K562 (cell line): Measurements from ENCODE around the gene PBX2. TPM values are rescaled to one million over a fixed set of nuclear protein-coding genes. Genes with fewer than 3 reads are reported as not detected.
A peak's percentile ranks its signal among the peaks of the same experiment; 100 is the strongest.

Source experiments
- BHLHE40 ChIP-seq: IDR thresholded peaks from 2 replicates; pipeline ENCODE4 v1.6.1; 2011; ENCODE audit warnings: low read length, improper control_type of control experiment
- CBX5 ChIP-seq: IDR thresholded peaks from 2 replicates; pipeline ENCODE4 v1.6.1; 2014; ENCODE audit warnings: low read depth, borderline replicate concordance
- FIP1L1 ChIP-seq: fragments of 200-400 bp; formaldehyde crosslinking; IDR thresholded peaks from 2 replicates; pipeline ENCODE4 v1.6.1; 2018; ENCODE audit warnings: mild to moderate bottlenecking, low read depth, low read length; ENCODE audit not compliant: poor library complexity, severe bottlenecking
- FOSL1 ChIP-seq: fragments of 200-800 bp; sonication (Bioruptor generic); conservative IDR thresholded peaks from 2 replicates; pipeline ENCODE4 v1.6.1; 2016; ENCODE audit warnings: missing genetic modification characterization, missing compliant biosample characterization
- PHB ChIP-seq: fragments of 250-450 bp; sonication (Bioruptor Pico); IDR thresholded peaks from 2 replicates; pipeline ENCODE4 v1.5.0; 2021
- POLR2A ChIP-seq: fragments of 450-650 bp; conservative IDR thresholded peaks from 2 replicates; pipeline ENCODE4 v1.6.1; 2016
- POLR2B ChIP-seq: fragments of 450-650 bp; IDR thresholded peaks from 2 replicates; pipeline ENCODE4 v1.6.1; 2018; ENCODE audit warnings: low read depth; ENCODE audit not compliant: partially characterized antibody
- SMARCE1 ChIP-seq: fragments of 450-650 bp; IDR thresholded peaks from 2 replicates; pipeline ENCODE4 v1.7.1; 2016; ENCODE audit warnings: mild to moderate bottlenecking
- ZBTB1 ChIP-seq: sonication (generic); formaldehyde crosslinking; IDR thresholded peaks from 2 replicates; pipeline ENCODE4 v1.8.1; 2023; ENCODE audit warnings: missing genetic modification reagents, low read depth, mild to moderate bottlenecking, borderline replicate concordance
- ZEB2 ChIP-seq: fragments of 450-650 bp; IDR thresholded peaks from 2 replicates; pipeline ENCODE4 v1.6.1; 2016
- ZFP36 ChIP-seq: fragments of 150-350 bp; IDR thresholded peaks from 2 replicates; pipeline ENCODE4 v1.6.1; 2018; ENCODE audit warnings: low read length, low read depth; ENCODE audit not compliant: partially characterized antibody
- ZNF408 ChIP-seq: fragments of 250-450 bp; sonication (Bioruptor Pico); IDR thresholded peaks from 2 replicates; pipeline ENCODE4 v1.4.0; 2020; ENCODE audit warnings: low read depth, mild to moderate bottlenecking, moderate library complexity
- polyA plus RNA-seq, 8 experiments: library from polyadenylated mRNA; depleted of rRNA in 4 of 8; stranded (reverse) in 5 of 8; unstranded in 3 of 8; fragments of >200 nt; fragmentation: Nextera tagmentation in 2 of 8; fragmentation: Illumina TruSeq in 1 of 8; extraction: Ambion mirVana in 2 of 8; extraction: Trizol in 1 of 8; gene quantifications; 2 replicates each; pipeline versions ENCODE4 v1.2.1 to v1.2.3, GENCODE V29; 2011 to 2014; ENCODE audit warnings: inconsistent platforms in 1 of 8, missing spikeins in 1 of 8
- total RNA-seq, 7 experiments: library from RNA; depleted of rRNA in 6 of 7; stranded (reverse); fragments of >200 nt in 6 of 7; fragmentation: Illumina TruSeq in 2 of 7; extraction: Trizol in 2 of 7; gene quantifications; 2 replicates each; pipeline versions ENCODE4 v1.2.1 to v1.2.3, GENCODE V29; 2011 to 2021; ENCODE audit warnings: low replicate concordance in 1 of 7
- TF ChIP-seq, protein P1 (sequence below): fragments of 250-450 bp; sonication (Bioruptor Pico); IDR thresholded peaks from 2 replicates; pipeline ENCODE4 v1.8.0; 2022; ENCODE audit warnings: moderate library complexity, mild to moderate bottlenecking, inconsistent platforms
- TF ChIP-seq, protein P2 (sequence below), 3 experiments: IDR thresholded peaks in 2 of 3; conservative IDR thresholded peaks in 1 of 3; 2 replicates each; pipeline ENCODE4 v1.5.1; 2011 to 2012; ENCODE audit warnings: low read length in 3 of 3, mild to moderate bottlenecking in 3 of 3, control low read depth in 2 of 3, improper control_type of control experiment in 1 of 3, inconsistent platforms in 1 of 3, low read depth in 1 of 3, mixed read lengths in 1 of 3, moderate library complexity in 1 of 3; ENCODE audit not compliant: insufficient read depth in 2 of 3
- TF ChIP-seq, protein P3 (sequence below): fragments of 150-350 bp; IDR thresholded peaks from 2 replicates; pipeline ENCODE4 v1.6.1; 2014; ENCODE audit warnings: low read depth, mild to moderate bottlenecking, low read length, borderline replicate concordance
- TF ChIP-seq, protein P4 (sequence below): IDR thresholded peaks from 2 replicates; pipeline ENCODE4 v1.6.1; 2014; ENCODE audit warnings: antibody characterized with exemption
- TF ChIP-seq, protein P5 (sequence below): fragments of 450-650 bp; IDR thresholded peaks from 2 replicates; pipeline ENCODE4 v1.6.1; 2014; ENCODE audit warnings: low read depth, mild to moderate bottlenecking, moderate library complexity, borderline replicate concordance

The PBX2 gene
- total and polyA plus RNA-seq, 9 of the 15 experiments (the other 6 are each of a cell fraction or from before 2014, with no cell fraction given): 1.9 to 134 (median 62.5) TPM

DNA sequence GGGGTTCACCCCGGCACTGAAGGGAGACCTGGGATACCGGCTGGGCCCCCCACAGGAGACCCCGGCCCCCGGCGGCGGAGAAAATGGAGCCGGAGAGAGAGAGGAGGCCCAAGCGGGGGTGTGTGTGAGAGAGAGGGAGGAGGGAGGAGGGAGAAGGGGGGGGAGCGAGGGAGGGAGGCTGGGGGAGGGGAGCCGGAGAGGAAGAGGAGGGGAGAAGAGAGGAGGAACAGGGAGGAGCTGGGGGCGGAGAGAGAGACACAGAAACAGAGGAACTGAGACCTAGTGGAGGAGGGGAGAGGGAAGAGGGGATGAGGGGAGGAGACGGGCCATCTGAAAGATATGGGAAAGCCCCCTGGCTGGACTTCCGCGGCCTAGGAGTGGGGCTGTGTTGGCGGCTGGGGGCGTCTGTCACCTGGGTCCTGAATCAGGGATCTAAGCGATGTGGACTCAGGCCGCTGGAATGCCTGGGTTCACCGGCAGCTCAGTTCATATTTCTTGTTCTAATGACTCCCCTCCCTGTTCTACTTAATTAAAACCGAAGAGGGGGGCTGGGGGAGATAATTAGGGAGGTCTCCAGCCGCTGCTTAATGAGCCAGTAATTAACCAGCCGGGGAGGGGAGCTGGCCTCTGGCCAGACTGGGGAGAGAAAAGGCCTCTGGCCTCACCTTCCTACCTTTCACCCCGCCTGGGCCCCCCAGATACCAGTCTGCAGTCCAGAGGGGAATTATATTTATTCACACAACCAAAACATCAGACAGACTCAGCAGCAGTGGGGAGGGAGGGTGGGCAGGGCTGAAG, at the start of gene PBX2 (continued):
- TF ChIP-seq, protein P1, sequence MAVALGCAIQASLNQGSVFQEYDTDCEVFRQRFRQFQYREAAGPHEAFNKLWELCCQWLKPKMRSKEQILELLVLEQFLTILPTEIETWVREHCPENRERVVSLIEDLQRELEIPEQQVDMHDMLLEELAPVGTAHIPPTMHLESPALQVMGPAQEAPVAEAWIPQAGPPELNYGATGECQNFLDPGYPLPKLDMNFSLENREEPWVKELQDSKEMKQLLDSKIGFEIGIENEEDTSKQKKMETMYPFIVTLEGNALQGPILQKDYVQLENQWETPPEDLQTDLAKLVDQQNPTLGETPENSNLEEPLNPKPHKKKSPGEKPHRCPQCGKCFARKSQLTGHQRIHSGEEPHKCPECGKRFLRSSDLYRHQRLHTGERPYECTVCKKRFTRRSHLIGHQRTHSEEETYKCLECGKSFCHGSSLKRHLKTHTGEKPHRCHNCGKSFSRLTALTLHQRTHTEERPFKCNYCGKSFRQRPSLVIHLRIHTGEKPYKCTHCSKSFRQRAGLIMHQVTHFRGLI (CRISPR knock-in tag): no peak
- TF ChIP-seq ZNF408 (CRISPR knock-in tag): no peak
- TF ChIP-seq, protein P2, sequence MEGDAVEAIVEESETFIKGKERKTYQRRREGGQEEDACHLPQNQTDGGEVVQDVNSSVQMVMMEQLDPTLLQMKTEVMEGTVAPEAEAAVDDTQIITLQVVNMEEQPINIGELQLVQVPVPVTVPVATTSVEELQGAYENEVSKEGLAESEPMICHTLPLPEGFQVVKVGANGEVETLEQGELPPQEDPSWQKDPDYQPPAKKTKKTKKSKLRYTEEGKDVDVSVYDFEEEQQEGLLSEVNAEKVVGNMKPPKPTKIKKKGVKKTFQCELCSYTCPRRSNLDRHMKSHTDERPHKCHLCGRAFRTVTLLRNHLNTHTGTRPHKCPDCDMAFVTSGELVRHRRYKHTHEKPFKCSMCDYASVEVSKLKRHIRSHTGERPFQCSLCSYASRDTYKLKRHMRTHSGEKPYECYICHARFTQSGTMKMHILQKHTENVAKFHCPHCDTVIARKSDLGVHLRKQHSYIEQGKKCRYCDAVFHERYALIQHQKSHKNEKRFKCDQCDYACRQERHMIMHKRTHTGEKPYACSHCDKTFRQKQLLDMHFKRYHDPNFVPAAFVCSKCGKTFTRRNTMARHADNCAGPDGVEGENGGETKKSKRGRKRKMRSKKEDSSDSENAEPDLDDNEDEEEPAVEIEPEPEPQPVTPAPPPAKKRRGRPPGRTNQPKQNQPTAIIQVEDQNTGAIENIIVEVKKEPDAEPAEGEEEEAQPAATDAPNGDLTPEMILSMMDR (IDR thresholded peaks at IDR 0.05 in 2 of 3, conservative IDR thresholded peaks at IDR 0.05 in 1 of 3; ENCODE audit: insufficient read depth in 2 of 3, low read depth in 1 of 3, low read length in 3 of 3): no peak
- peak; percentile 86 for TF ChIP-seq SMARCE1
- TF ChIP-seq FOSL1 (tag): 0 out of 2 replicates have a peak, but pooled peaks have one; percentile 29
- TF ChIP-seq, protein P3, sequence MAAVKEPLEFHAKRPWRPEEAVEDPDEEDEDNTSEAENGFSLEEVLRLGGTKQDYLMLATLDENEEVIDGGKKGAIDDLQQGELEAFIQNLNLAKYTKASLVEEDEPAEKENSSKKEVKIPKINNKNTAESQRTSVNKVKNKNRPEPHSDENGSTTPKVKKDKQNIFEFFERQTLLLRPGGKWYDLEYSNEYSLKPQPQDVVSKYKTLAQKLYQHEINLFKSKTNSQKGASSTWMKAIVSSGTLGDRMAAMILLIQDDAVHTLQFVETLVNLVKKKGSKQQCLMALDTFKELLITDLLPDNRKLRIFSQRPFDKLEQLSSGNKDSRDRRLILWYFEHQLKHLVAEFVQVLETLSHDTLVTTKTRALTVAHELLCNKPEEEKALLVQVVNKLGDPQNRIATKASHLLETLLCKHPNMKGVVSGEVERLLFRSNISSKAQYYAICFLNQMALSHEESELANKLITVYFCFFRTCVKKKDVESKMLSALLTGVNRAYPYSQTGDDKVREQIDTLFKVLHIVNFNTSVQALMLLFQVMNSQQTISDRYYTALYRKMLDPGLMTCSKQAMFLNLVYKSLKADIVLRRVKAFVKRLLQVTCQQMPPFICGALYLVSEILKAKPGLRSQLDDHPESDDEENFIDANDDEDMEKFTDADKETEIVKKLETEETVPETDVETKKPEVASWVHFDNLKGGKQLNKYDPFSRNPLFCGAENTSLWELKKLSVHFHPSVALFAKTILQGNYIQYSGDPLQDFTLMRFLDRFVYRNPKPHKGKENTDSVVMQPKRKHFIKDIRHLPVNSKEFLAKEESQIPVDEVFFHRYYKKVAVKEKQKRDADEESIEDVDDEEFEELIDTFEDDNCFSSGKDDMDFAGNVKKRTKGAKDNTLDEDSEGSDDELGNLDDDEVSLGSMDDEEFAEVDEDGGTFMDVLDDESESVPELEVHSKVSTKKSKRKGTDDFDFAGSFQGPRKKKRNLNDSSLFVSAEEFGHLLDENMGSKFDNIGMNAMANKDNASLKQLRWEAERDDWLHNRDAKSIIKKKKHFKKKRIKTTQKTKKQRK: no peak
- TF ChIP-seq ZEB2: no peak
- TF ChIP-seq PHB (CRISPR knock-in tag): 0 out of 2 replicates have a peak, but pooled peaks have one; percentile 56
- TF ChIP-seq ZFP36: no peak
- no peak for TF ChIP-seq ZBTB1
- TF ChIP-seq, protein P4, sequence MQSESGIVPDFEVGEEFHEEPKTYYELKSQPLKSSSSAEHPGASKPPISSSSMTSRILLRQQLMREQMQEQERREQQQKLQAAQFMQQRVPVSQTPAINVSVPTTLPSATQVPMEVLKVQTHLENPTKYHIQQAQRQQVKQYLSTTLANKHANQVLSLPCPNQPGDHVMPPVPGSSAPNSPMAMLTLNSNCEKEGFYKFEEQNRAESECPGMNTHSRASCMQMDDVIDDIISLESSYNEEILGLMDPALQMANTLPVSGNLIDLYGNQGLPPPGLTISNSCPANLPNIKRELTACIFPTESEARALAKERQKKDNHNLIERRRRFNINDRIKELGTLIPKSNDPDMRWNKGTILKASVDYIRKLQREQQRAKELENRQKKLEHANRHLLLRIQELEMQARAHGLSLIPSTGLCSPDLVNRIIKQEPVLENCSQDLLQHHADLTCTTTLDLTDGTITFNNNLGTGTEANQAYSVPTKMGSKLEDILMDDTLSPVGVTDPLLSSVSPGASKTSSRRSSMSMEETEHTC: no peak
- TF ChIP-seq, protein P5, sequence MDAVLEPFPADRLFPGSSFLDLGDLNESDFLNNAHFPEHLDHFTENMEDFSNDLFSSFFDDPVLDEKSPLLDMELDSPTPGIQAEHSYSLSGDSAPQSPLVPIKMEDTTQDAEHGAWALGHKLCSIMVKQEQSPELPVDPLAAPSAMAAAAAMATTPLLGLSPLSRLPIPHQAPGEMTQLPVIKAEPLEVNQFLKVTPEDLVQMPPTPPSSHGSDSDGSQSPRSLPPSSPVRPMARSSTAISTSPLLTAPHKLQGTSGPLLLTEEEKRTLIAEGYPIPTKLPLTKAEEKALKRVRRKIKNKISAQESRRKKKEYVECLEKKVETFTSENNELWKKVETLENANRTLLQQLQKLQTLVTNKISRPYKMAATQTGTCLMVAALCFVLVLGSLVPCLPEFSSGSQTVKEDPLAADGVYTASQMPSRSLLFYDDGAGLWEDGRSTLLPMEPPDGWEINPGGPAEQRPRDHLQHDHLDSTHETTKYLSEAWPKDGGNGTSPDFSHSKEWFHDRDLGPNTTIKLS: no peak
- TF ChIP-seq POLR2A: peak; percentile 80
- no peak for TF ChIP-seq FIP1L1
- TF ChIP-seq CBX5: no peak
- TF ChIP-seq BHLHE40: no peak
- peak; percentile 84 for TF ChIP-seq POLR2B
